HEK293T (cell line): ENCODE results near the gene LRRC72.
"Not testable (repeated sequence)": the region's sequence is repeated elsewhere in the genome, so short reads cannot be mapped to it uniquely, and the experiment has no call there.

Experiments used
- CTBP1 ChIP-seq: fragments of 450-650 bp; IDR thresholded peaks from 2 replicates; pipeline ENCODE4 v1.6.1; 2016; ENCODE audit warnings: borderline replicate concordance
- ELF4 ChIP-seq: fragments of 450-650 bp; IDR thresholded peaks from 2 replicates; pipeline ENCODE4 v1.6.1; 2017; ENCODE audit warnings: antibody characterized with exemption

DNA sequence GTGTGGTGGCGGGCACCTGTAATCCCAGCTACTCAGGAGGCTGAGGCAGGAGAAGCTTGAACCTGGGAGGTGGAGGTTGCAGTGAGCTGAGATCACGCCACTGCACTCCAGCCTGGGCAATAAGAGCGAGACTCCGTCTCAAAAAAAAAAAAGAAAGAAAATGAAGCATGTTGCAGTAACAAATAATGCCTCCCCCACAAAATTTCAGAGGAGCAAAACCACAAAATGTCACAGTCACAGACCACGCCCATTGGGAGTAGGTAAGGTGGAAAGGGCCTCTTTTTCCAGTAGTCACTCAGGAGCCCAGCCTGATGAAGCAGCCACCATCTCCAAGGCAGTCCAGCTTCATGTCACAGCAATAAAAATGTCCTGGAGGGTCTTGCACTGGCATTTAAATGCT is 20.2 kb upstream of the LRRC72 start:
- TF ChIP-seq ELF4, CTBP1: not testable (repeated sequence)
